H1 (cell line): ENCODE data around the gene PHACTR1.

Experiments used
- BCL11A ChIP-seq, 2 experiments: IDR thresholded peaks; one replicate each; pipeline ENCODE4 v1.6.1; 2011; ENCODE audit warnings: low read depth in 2 of 2, low read length in 2 of 2, mild to moderate bottlenecking in 2 of 2
- CEBPB ChIP-seq: IDR thresholded peaks from 2 replicates; pipeline ENCODE4 v1.6.1; 2012; ENCODE audit warnings: low read depth, low read length
- CHD2 ChIP-seq: IDR thresholded peaks from 2 replicates; pipeline ENCODE4 v1.6.1; 2012; ENCODE audit warnings: low read length, improper control_type of control experiment
- EGR1 ChIP-seq: IDR thresholded peaks from 2 replicates; pipeline ENCODE4 v1.6.1; 2011; ENCODE audit warnings: low read depth, low read length, borderline replicate concordance
- EP300 ChIP-seq, 2 experiments: IDR thresholded peaks; 1 replicate in 1 of 2; 2 replicates in 1 of 2; pipeline ENCODE4 v1.6.1; 2011 to 2012; ENCODE audit warnings: low read depth in 2 of 2, low read length in 2 of 2, mild to moderate bottlenecking in 2 of 2, borderline replicate concordance in 1 of 2, inconsistent platforms in 1 of 2, moderate library complexity in 1 of 2
- KDM4A ChIP-seq: IDR thresholded peaks from one replicate; pipeline ENCODE4 v1.7.1; 2012; ENCODE audit warnings: low read depth, mild to moderate bottlenecking, moderate library complexity, low read length, inconsistent platforms; ENCODE audit not compliant: severe bottlenecking
- MAFK ChIP-seq: IDR thresholded peaks from 2 replicates; pipeline ENCODE4 v1.6.1; 2012; ENCODE audit warnings: low read depth, mild to moderate bottlenecking, improper control_type of control experiment, low read length
- POLR2A ChIP-seq, 2 experiments: IDR thresholded peaks; 1 replicate in 1 of 2; 2 replicates in 1 of 2; pipeline ENCODE4 v1.6.1; 2011; ENCODE audit warnings: low read depth in 2 of 2, low read length in 2 of 2, mild to moderate bottlenecking in 2 of 2; ENCODE audit errors: control extremely low read depth in 1 of 2
- TCF12 ChIP-seq: IDR thresholded peaks from 2 replicates; pipeline ENCODE4 v1.6.1; 2011; ENCODE audit warnings: low read depth, mild to moderate bottlenecking, low read length
- TEAD4 ChIP-seq: IDR thresholded peaks from 2 replicates; pipeline ENCODE4 v1.6.1; 2012; ENCODE audit warnings: low read depth, low read length, inconsistent platforms, mixed read lengths
- TF ChIP-seq, protein P1 (sequence below), 3 experiments: IDR thresholded peaks; 1 replicate in 2 of 3; 2 replicates in 1 of 3; pipeline versions ENCODE4 v1.5.1 to v1.6.1; 2011; ENCODE audit warnings: low read length in 3 of 3, mild to moderate bottlenecking in 3 of 3, inconsistent platforms in 2 of 3, low read depth in 1 of 3, moderate library complexity in 1 of 3; ENCODE audit not compliant: insufficient read depth in 1 of 3; ENCODE audit errors: control extremely low read depth in 1 of 3
- TF ChIP-seq, protein P2 (sequence below): IDR thresholded peaks from 2 replicates; pipeline ENCODE4 v1.6.1; 2012; ENCODE audit warnings: low read length, inconsistent platforms
- TF ChIP-seq, protein P3 (sequence below): fragments of 300-600 bp; sonication (generic); IDR thresholded peaks from 2 replicates; pipeline ENCODE4 v1.7.1; 2012; ENCODE audit warnings: low read length, moderate library complexity, mild to moderate bottlenecking, inconsistent platforms; ENCODE audit not compliant: insufficient replicate concordance

DNA sequence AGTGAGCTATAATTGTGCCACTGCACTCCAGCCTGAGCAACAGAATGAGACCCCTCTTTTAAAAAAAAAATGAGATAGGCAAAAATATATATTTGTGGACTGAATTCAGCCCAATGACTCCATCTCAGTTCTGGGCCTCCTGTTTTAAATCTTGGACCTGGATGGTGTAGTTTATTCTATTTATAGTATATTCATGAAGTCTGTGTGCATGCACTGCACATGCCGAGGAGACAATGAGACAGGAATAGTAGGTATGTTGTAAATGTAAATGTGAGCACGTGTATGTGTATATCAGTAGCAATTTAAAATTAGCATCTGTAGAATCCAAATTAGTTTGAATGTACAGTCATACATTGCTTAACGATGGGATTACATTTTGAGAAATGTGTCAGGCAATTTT, 520.8 kb downstream of the PHACTR1 start:
- TF ChIP-seq, protein P1, sequence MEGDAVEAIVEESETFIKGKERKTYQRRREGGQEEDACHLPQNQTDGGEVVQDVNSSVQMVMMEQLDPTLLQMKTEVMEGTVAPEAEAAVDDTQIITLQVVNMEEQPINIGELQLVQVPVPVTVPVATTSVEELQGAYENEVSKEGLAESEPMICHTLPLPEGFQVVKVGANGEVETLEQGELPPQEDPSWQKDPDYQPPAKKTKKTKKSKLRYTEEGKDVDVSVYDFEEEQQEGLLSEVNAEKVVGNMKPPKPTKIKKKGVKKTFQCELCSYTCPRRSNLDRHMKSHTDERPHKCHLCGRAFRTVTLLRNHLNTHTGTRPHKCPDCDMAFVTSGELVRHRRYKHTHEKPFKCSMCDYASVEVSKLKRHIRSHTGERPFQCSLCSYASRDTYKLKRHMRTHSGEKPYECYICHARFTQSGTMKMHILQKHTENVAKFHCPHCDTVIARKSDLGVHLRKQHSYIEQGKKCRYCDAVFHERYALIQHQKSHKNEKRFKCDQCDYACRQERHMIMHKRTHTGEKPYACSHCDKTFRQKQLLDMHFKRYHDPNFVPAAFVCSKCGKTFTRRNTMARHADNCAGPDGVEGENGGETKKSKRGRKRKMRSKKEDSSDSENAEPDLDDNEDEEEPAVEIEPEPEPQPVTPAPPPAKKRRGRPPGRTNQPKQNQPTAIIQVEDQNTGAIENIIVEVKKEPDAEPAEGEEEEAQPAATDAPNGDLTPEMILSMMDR (IDR thresholded peaks at IDR 0.05; ENCODE audit: control extremely low read depth in 1 of 3, insufficient read depth in 1 of 3, low read depth in 1 of 3, low read length in 3 of 3): no peak
- TF ChIP-seq, protein P2, sequence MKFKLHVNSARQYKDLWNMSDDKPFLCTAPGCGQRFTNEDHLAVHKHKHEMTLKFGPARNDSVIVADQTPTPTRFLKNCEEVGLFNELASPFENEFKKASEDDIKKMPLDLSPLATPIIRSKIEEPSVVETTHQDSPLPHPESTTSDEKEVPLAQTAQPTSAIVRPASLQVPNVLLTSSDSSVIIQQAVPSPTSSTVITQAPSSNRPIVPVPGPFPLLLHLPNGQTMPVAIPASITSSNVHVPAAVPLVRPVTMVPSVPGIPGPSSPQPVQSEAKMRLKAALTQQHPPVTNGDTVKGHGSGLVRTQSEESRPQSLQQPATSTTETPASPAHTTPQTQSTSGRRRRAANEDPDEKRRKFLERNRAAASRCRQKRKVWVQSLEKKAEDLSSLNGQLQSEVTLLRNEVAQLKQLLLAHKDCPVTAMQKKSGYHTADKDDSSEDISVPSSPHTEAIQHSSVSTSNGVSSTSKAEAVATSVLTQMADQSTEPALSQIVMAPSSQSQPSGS: no peak
- TF ChIP-seq CHD2: no peak
- no peak for TF ChIP-seq TEAD4
- TF ChIP-seq EP300 (IDR thresholded peaks at IDR 0.05; ENCODE audit: borderline replicate concordance in 1 of 2, low read depth in 2 of 2, low read length in 2 of 2): no peak
- no peak for TF ChIP-seq BCL11A (IDR thresholded peaks at IDR 0.05; ENCODE audit: low read depth in 2 of 2, low read length in 2 of 2)
- no peak for TF ChIP-seq POLR2A (IDR thresholded peaks at IDR 0.05; ENCODE audit: control extremely low read depth in 1 of 2, low read depth in 2 of 2, low read length in 2 of 2)
- TF ChIP-seq TCF12: no peak
- TF ChIP-seq CEBPB: no peak
- TF ChIP-seq MAFK: no peak
- TF ChIP-seq, protein P3, sequence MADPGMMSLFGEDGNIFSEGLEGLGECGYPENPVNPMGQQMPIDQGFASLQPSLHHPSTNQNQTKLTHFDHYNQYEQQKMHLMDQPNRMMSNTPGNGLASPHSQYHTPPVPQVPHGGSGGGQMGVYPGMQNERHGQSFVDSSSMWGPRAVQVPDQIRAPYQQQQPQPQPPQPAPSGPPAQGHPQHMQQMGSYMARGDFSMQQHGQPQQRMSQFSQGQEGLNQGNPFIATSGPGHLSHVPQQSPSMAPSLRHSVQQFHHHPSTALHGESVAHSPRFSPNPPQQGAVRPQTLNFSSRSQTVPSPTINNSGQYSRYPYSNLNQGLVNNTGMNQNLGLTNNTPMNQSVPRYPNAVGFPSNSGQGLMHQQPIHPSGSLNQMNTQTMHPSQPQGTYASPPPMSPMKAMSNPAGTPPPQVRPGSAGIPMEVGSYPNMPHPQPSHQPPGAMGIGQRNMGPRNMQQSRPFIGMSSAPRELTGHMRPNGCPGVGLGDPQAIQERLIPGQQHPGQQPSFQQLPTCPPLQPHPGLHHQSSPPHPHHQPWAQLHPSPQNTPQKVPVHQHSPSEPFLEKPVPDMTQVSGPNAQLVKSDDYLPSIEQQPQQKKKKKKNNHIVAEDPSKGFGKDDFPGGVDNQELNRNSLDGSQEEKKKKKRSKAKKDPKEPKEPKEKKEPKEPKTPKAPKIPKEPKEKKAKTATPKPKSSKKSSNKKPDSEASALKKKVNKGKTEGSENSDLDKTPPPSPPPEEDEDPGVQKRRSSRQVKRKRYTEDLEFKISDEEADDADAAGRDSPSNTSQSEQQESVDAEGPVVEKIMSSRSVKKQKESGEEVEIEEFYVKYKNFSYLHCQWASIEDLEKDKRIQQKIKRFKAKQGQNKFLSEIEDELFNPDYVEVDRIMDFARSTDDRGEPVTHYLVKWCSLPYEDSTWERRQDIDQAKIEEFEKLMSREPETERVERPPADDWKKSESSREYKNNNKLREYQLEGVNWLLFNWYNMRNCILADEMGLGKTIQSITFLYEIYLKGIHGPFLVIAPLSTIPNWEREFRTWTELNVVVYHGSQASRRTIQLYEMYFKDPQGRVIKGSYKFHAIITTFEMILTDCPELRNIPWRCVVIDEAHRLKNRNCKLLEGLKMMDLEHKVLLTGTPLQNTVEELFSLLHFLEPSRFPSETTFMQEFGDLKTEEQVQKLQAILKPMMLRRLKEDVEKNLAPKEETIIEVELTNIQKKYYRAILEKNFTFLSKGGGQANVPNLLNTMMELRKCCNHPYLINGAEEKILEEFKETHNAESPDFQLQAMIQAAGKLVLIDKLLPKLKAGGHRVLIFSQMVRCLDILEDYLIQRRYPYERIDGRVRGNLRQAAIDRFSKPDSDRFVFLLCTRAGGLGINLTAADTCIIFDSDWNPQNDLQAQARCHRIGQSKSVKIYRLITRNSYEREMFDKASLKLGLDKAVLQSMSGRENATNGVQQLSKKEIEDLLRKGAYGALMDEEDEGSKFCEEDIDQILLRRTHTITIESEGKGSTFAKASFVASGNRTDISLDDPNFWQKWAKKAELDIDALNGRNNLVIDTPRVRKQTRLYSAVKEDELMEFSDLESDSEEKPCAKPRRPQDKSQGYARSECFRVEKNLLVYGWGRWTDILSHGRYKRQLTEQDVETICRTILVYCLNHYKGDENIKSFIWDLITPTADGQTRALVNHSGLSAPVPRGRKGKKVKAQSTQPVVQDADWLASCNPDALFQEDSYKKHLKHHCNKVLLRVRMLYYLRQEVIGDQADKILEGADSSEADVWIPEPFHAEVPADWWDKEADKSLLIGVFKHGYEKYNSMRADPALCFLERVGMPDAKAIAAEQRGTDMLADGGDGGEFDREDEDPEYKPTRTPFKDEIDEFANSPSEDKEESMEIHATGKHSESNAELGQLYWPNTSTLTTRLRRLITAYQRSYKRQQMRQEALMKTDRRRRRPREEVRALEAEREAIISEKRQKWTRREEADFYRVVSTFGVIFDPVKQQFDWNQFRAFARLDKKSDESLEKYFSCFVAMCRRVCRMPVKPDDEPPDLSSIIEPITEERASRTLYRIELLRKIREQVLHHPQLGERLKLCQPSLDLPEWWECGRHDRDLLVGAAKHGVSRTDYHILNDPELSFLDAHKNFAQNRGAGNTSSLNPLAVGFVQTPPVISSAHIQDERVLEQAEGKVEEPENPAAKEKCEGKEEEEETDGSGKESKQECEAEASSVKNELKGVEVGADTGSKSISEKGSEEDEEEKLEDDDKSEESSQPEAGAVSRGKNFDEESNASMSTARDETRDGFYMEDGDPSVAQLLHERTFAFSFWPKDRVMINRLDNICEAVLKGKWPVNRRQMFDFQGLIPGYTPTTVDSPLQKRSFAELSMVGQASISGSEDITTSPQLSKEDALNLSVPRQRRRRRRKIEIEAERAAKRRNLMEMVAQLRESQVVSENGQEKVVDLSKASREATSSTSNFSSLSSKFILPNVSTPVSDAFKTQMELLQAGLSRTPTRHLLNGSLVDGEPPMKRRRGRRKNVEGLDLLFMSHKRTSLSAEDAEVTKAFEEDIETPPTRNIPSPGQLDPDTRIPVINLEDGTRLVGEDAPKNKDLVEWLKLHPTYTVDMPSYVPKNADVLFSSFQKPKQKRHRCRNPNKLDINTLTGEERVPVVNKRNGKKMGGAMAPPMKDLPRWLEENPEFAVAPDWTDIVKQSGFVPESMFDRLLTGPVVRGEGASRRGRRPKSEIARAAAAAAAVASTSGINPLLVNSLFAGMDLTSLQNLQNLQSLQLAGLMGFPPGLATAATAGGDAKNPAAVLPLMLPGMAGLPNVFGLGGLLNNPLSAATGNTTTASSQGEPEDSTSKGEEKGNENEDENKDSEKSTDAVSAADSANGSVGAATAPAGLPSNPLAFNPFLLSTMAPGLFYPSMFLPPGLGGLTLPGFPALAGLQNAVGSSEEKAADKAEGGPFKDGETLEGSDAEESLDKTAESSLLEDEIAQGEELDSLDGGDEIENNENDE: no peak
- no peak for TF ChIP-seq EGR1
- TF ChIP-seq KDM4A: no peak
